HG03342 (cell line): Measurements from ENCODE around the gene SUB1.
"Not testable (repeated sequence)": the region's sequence is repeated elsewhere in the genome, so short reads cannot be mapped to it uniquely, and the experiment has no call there.

Source experiments
- ATAC-seq: cut with Tn5 transposase; IDR thresholded peaks from one replicate; pipeline ENCODE4 v1.9.1; 2021; ENCODE audit warnings: mild to moderate bottlenecking, moderate library complexity; ENCODE audit not compliant: unreplicated experiment

Gene SUB1

GRCh38 chr5:32585446-32586275, at the start of gene SUB1:
Gene SUB1 (plus strand): TSS chr5:32585557. CDS start chr5:32588513, 2,956 bp downstream.
- ATAC-seq, result peak; percentile 50

GRCh38 chr5:32536246-32536645, 49.1 kb upstream of the SUB1 start:
- ATAC-seq, result no peak

DNA sequence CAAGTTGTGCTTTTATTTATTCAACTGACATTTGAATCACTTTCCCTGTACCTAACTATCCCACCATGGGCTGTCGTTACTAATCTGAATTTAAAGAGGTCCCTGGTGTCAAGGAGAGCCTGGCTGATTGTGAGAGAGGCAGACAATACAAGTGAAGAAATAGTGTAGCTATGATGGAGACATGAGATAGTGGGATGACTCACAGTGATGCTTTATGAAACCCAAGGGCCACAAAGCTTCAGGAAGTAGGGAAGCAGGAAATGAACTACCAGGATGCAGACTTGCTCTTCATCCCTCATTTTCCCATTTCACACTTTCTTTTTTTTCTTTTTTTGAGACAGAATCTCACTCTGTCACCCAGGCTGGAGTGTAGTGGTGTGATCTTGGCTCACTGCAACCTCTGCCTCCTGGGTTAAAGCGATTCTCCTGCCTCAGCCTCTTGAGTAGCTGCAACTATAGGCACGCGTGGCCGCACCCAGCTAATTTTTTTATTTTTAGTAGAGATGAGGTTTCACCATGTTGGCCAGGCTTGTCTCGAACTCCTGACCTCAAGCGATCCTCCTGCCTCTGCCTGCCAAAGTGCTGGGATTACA, 47.8 kb upstream of the SUB1 start:
- peak; percentile 28 for ATAC-seq

- ATAC-seq, result peak; percentile 83
Observed at GRCh38 chr5:32538031-32538547, 47.3 kb upstream of the SUB1 start.

DNA sequence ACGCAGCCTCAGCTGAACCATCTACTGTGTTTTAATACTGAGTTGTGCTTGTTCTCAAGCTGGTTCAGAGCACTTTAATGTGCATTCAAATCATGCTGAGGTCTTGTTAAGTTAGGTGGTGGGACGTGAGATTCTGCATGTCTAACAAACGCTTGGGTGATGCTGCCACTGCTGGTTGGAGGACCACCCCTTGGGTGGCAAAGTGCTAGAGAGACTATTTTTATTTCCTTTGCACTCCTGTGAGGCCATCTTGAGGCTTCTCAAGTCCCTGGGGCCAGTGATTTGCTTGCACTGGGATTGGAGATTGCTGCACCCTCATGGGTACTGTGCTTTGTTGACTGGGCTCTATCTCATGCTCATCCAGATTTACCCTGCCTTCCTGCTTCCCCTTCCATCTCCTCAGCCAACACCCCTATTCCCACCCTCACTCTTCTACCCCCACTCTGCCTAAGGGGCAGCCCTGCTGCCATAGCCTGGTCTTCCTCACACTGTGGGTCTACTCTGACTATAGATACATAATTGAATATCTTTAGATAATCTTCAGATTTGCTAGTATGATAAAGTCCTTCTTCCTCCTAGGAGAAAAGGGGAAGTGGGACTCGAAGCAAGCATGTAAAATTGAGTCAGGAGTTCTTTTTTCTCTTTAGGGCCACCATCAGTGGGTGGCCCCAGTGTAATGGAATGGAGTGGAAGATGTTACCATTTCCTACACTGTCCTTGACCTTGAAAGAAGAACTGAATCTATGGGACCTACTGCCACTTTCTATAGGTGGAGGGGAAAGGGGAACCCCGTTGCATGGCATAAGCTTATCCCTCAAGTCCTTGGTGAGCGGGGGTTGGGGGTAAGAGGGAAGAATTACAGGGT, 45.1 kb upstream of the SUB1 start:
- no peak for ATAC-seq

GRCh38 chr5:32541241-32541640, 44.1 kb upstream of the SUB1 start:
- no peak for ATAC-seq

DNA sequence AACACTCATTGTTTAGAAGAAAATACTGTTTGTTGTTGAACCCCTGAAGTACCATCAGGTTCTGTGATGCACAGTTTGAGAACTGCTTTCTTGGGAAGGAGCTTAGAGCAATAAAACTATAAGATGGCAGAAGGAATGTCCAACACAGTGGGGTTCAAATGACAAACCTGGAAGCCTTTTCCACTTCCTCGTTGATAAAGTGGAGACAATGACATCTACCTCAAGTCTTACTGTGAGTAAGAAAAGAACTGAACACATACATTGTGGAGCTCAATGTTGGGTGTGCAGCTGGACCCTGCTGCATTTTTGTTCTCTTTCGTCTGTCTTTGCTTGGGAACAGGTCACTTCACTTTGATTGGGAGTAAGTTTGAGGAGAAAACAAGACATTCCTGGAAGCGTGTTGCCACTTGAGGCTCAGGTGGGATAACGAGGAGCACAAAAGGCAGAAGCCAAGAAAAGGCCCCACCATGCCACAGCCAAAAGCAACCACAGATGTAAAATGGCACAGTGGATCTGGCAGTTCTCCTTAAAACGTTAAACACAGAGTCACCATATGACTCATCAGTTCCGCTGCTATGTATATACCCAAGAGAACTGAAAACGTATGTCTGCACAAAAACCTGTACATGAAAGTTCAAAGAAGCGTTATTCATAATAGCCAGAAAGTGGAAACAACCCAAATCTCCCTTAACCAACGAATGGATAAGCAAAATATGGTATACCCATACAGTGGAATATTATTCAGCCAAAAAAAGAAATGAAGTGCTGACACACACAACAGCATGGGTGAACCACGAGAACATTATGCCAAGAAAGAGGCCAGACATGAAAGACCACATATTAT, 42.9 kb upstream of the SUB1 start:
- ATAC-seq, result peak; percentile 73

DNA sequence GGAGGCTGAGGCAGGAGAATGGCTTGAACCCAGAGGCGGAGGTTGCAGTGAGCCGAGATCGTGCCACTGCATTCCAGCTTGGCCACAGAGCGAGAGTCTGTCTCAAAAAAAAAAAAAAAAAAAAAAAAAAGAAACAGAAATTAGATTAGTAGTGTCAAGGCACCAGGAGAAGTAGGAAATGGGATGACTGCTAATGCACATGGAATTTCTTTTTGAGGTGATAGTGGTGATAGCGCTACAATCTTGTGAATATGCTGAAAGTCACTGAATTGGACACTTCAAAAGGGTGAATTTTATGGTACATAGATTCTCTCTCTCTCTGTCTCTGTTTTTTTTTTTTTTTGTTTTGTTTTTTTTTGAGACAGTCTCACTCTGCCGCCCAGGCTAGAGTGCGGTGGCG, 42.1 kb upstream of the SUB1 start:
- ATAC-seq, result no peak

DNA sequence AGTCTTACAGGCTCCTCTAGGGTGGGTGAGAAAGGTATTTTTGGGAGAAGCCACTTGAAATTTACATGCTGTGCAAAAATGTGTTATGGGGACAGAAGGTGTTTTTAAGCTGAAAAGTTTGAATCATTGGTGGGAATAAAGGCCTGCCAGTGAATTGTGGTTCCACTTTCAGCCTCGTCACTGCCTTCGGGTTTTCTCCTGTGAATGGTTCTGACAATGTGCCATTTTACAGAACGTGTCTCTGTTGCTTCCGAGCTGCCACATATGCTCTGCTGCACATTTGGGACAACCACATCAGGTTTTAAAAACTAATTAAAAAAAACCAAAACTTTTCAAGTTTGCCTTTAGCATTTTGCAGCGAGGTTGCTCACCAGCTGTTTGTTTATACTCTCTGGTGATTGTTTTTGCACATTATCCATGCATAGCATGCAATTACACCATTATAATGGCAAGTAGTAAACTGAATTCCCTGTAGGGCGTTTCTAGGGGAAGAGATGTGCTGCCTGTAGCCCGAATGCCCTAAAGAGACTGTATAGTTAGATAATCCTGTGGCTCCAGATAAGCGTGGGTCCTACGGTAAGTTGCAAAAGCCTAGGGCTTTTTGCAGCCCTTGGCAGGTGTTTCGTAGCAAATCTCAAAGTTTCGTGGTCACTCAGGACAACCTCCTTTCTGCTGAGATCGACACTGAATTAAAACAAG, 40.1 kb upstream of the SUB1 start:
- ATAC-seq, result no peak

GRCh38 chr5:32551194-32551593, 34.2 kb upstream of the SUB1 start:
- ATAC-seq, result no peak

DNA sequence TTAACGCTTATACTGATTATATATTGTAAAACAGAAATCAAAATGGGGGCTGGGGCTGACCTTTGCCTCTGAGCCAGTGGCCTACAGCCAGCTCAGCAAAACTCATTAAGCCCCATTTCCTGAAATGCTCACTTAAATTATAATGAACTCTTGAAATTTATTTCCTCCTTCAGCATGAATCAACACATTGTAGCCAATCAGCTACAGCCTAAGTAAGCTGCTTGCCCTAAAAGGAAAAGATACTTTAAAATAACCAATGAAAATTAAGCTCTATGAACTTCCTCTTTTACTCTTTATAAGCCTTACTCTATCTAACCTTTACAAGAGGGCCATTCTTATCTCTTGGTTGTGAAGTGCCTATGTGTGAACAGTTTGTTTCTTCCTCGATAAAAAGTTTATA, 33.5 kb upstream of the SUB1 start:
- no peak for ATAC-seq

DNA sequence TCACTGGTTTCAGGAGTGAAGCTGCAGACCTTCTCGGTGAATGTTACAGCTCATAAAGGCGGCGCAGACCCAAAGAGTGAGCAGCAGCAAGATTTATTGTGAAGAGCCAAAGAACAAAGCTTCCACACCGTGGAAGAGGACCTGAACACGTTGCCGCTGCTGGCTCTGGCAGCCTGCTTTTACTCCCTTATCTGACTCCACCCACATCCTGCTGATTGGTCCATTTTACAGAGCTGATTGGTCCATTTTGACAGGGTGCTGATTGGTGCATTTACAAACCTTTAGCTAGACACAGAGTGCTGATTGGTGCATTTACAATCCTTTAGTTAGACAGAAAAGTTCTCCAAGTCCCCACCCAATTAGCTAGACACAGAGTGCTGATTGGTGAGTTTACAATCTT, 32.9 kb upstream of the SUB1 start:
- not testable (repeated sequence) for ATAC-seq

DNA sequence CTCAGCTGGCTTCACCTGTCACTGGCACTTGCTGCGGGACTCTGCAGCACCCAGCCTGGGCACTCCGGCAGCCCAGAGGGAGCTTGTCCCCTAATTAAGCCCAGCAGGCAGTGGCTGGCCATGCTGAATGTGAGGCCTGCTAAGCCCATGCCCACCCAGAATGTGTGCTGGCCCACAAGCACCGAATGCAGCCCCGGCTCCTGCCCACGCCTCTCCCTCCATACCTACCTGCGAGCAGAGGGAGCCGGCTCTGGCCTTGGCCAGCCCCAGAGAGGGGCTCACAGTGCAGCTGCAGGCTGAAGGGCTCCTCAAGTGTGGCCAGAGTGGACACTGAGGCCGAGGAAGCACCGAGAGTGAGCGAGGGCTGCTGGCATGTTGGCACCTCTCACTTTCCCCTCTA, 32.4 kb upstream of the SUB1 start:
- ATAC-seq, result no peak

DNA sequence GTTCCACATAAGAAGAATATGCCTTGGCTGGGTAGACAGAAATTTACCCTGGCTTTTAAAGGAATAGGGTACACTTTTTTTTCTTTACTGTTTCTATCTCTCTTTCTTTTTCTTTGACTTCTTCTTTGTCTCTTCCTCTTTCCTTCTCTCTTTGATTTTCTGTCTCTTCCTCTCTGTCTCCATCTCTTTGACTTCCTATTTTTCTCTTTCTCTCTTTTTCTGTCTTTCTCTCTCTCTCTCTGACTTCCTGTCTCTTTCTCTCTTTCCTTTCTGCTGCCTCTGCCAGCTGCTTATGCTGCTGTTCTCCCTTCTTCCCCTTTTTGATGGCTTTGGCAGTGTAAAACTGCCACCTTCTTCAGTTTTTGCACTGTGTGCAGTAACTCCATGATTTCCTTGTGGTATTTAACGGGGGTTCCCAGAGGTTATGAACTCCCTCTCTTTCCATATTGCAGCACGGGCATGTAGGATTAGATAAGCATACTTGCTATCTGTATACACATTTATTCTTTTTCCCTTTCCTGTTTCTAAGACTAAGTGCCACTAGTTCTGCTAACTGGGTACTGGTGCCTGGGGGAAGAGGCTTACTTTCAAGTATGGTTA, 31.1 kb upstream of the SUB1 start:
- not testable (repeated sequence) for ATAC-seq

GRCh38 chr5:32556543-32556942, 28.8 kb upstream of the SUB1 start:
- ATAC-seq, result not testable (repeated sequence)

GRCh38 chr5:32559411-32559810, 25.9 kb upstream of the SUB1 start:
- no peak for ATAC-seq

DNA sequence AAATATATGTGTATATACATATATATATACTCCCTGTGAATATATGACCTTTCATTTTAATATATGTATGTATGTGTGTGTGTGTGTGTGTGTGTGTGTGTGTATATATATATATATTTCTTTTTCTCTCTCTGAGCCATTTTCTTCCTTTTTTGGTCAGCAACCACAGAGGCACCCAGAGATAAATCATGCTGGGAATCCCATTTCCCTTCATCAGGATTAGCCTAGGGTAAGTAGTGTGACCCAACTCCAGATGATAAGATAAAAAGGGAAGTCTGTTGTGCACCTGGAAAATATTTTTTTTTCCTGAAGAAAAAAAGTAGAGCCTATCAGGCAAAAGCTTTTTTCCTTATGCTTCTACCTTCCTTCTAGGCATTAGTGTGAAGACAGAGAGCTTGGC, 25.4 kb upstream of the SUB1 start:
- ATAC-seq, result no peak

DNA sequence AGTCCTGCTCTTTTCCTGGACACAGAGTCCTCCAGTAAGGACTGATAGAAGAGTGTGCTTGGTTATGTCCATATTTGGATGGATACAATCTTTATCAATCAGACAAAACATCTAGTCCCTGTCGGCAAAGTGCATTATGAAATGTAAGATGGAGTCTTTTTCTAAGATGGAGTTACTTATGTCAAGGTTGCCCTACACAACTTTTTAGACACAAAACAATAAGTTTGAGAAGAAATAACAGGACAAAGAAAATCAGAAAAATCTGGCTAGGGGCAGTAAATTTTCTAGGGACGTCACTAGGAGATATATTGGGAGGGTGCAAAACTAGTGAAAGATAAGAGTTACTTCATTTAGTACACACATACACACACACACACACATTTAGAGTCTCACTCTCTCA, 23.3 kb upstream of the SUB1 start:
- ATAC-seq, result no peak

- no peak for ATAC-seq
Observed at GRCh38 chr5:32562843-32563242, 22.5 kb upstream of the SUB1 start.
